Measurements from ENCODE around the gene CNNM2.

CNNM2 gene

DNA sequence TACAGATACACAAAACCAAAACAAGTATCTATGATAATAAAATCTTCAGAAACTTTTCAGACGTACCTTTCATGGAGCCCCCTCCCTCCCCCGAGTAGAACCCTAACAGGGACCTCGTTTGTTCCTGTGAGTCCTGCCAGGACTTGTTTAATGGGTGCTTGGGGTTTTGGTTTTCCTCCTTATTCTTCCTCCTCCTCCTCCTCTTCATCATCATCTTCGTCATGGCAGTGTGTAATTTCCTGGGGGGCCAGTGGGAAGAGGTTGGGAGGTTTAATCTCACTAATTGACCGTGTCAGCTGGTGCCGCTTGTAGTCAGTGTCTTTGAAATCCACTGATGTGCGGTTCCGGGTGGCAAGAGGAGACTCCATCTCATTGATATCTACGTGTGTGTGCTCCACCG is 171.4 kb downstream of the CNNM2 start:
- TF ChIP-seq REST (IDR thresholded peaks at IDR 0.05; ENCODE audit: insufficient read depth in 1 of 2, low read depth in 2 of 2, low read length in 2 of 2) (no peak), SIN3A (IDR thresholded peaks at IDR 0.05; ENCODE audit: borderline replicate concordance, insufficient read depth, low read length) (no peak), FOXP2 (optimal IDR thresholded peaks at IDR 0.05; ENCODE audit: borderline replicate concordance, extremely low read depth, extremely low read length, insufficient read depth) (no peak), POLR2AphosphoS5 (IDR thresholded peaks at IDR 0.05; ENCODE audit: low read depth, low read length) (no peak), TAF1 (IDR thresholded peaks at IDR 0.05; ENCODE audit: borderline replicate concordance, insufficient read depth, low read length) (no peak)

GRCh38 chr10:103090911-103091310 is 172.8 kb downstream of the CNNM2 start:
- no peak for TF ChIP-seq POLR2AphosphoS5 (IDR thresholded peaks at IDR 0.05; ENCODE audit: low read depth, low read length)
- no peak for TF ChIP-seq FOXP2 (optimal IDR thresholded peaks at IDR 0.05; ENCODE audit: borderline replicate concordance, extremely low read depth, extremely low read length, insufficient read depth)

DNA sequence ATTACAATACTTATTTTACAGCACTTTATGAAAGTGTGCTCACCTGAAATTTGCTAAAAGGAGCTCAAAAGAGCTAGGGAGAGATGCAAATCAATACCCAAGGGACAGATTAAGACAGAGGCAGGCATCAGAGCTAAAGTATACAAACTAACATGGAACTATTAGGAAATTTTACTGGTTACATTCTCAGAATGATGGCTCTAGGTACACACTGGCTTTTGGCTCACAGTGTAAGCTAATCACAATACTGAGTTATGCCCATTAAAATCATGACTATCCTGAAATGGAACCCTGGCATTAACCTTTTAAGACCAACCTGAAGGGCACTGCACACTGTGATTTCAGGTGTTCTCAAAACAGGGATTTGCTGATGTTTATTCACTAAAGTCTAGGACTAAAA is 176.9 kb downstream of the CNNM2 start:
- TF ChIP-seq SIN3A (IDR thresholded peaks at IDR 0.05; ENCODE audit: borderline replicate concordance, insufficient read depth, low read length) = no peak
- TF ChIP-seq FOXP2 (optimal IDR thresholded peaks at IDR 0.05; ENCODE audit: borderline replicate concordance, extremely low read depth, extremely low read length, insufficient read depth) = no peak
- TF ChIP-seq POLR2AphosphoS5 (IDR thresholded peaks at IDR 0.05; ENCODE audit: low read depth, low read length) = no peak

DNA sequence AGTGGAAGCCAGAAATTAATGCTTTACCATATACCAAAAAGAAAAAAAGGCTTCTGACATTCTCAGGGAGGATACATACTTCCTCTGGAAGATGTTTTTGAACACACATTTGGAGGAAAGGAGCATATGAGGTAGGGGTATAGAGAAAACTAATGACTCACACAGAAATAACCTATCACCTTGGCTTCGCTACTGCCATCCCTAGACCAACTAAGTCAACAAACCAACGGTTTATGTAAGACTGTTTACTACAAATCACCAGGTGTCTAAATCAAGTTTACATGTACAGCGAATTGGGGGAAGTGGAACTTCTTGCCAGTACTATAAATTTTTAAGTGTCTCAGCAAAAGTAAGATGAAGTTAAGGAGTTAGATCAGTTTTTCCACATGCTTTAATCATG is 178.0 kb downstream of the CNNM2 start:
- TF ChIP-seq TAF1 (IDR thresholded peaks at IDR 0.05; ENCODE audit: borderline replicate concordance, insufficient read depth, low read length) (no peak), SIN3A (IDR thresholded peaks at IDR 0.05; ENCODE audit: borderline replicate concordance, insufficient read depth, low read length) (no peak), REST (IDR thresholded peaks at IDR 0.05; ENCODE audit: insufficient read depth in 1 of 2, low read depth in 2 of 2, low read length in 2 of 2) (no peak), FOXP2 (optimal IDR thresholded peaks at IDR 0.05; ENCODE audit: borderline replicate concordance, extremely low read depth, extremely low read length, insufficient read depth) (no peak), POLR2AphosphoS5 (IDR thresholded peaks at IDR 0.05; ENCODE audit: low read depth, low read length) (no peak)

DNA sequence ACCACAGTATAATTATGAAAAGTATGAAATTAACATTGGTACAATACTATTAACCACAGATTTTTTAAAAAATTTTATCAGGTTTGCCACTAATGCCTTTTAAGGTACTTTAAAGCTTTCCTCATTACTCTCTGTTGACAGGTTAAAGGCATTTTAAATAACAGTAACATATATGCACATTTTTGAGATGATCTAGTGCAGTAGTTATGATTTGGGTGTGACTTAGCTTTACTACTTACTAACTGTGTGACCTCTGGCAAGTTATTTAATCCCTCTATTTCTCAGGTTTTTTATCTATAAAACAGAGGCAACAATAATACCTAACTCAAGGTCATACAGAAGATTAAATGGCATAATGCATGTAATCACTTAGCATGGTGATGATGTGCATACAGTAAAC is 180.1 kb downstream of the CNNM2 start:
- TF ChIP-seq SIN3A (IDR thresholded peaks at IDR 0.05; ENCODE audit: borderline replicate concordance, insufficient read depth, low read length) = no peak
- TF ChIP-seq FOXP2 (optimal IDR thresholded peaks at IDR 0.05; ENCODE audit: borderline replicate concordance, extremely low read depth, extremely low read length, insufficient read depth) = no peak
- no peak for TF ChIP-seq REST (IDR thresholded peaks at IDR 0.05; ENCODE audit: insufficient read depth in 1 of 2, low read depth in 2 of 2, low read length in 2 of 2)
- no peak for TF ChIP-seq TAF1 (IDR thresholded peaks at IDR 0.05; ENCODE audit: borderline replicate concordance, insufficient read depth, low read length)
- TF ChIP-seq POLR2AphosphoS5 (IDR thresholded peaks at IDR 0.05; ENCODE audit: low read depth, low read length) = no peak

DNA sequence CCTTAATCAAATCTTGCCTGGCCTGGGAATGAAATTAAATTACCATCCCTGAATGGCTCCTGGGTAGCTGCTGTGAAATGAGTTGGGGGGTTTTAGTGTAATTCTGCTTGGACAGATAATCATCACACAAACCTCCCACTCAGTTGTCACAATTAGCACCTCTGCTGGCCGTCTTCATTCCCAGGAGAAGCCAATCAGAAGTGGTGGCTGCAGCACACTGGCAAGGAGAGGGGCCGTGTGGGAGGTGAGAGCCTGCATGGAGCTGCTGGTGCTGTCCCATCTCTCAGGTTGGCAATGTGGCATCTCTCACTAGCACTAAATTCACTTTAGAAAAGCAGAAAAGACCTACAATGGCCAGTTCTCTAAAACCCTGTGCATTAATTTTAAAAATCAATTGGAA is 182.5 kb downstream of the CNNM2 start:
- TF ChIP-seq REST (IDR thresholded peaks at IDR 0.05; ENCODE audit: insufficient read depth in 1 of 2, low read depth in 2 of 2, low read length in 2 of 2) = no peak
- TF ChIP-seq TAF1 (IDR thresholded peaks at IDR 0.05; ENCODE audit: borderline replicate concordance, insufficient read depth, low read length) = no peak
- TF ChIP-seq FOXP2 (optimal IDR thresholded peaks at IDR 0.05; ENCODE audit: borderline replicate concordance, extremely low read depth, extremely low read length, insufficient read depth) = no peak
- no peak for TF ChIP-seq POLR2AphosphoS5 (IDR thresholded peaks at IDR 0.05; ENCODE audit: low read depth, low read length)
- no peak for TF ChIP-seq SIN3A (IDR thresholded peaks at IDR 0.05; ENCODE audit: borderline replicate concordance, insufficient read depth, low read length)

Measured in PFSK-1 (cell line).